Body of pancreas (tissue), 4 donors: Measurements from ENCODE around the gene PACSIN2. TPM values are rescaled to one million over a fixed set of nuclear protein-coding genes. Genes with fewer than 3 reads are reported as not detected.

Source experiments
- ATAC-seq: fragments of 150-250 bp; one replicate; pipeline ENCODE4 v1.9.1; 2016
- DNase-seq, 4 donors: peaks; one replicate each; pipeline ENCODE4 v3.0.0-alpha.2; 2019
- H3K27ac ChIP-seq, 4 donors: fragments of 200-600 bp; sonication (generic); 1 replicate in 3 of 4; 2 replicates in 1 of 4; pipeline versions ENCODE4 v1.5.1 to v1.6.1; 2016 to 2019; ENCODE audit warnings: mild to moderate bottlenecking in 1 of 4, mixed read lengths in 1 of 4, moderate library complexity in 1 of 4
- H3K27me3 ChIP-seq, 2 donors: fragments of 200-600 bp; sonication (generic); one replicate each; pipeline ENCODE4 v1.6.0; 2016; ENCODE audit warnings: mild to moderate bottlenecking in 1 of 2
- H3K36me3 ChIP-seq, 2 donors: fragments of 200-600 bp; sonication (generic); replicated peaks in 1 of 2; 2 replicates each; pipeline ENCODE4 v1.5.1; 2016; ENCODE audit warnings: low read depth in 2 of 2; ENCODE audit not compliant: insufficient read depth in 1 of 2
- H3K4me1 ChIP-seq: fragments of 200-600 bp; sonication (generic); one replicate; pipeline ENCODE4 v1.6.0; 2016
- H3K4me3 ChIP-seq, 2 donors: fragments of 200-600 bp; sonication (generic); 1 replicate in 1 of 2; 2 replicates in 1 of 2; pipeline ENCODE4 v1.5.1; 2016 to 2019
- H3K9me3 ChIP-seq, 3 donors: fragments of 200-600 bp; sonication (generic); 1 replicate in 2 of 3; 2 replicates in 1 of 3; pipeline ENCODE4 v1.5.1; 2016
- CTCF ChIP-seq, 7 experiments: fragments of 450-650 bp in 4 of 7; fragments of 200-600 bp in 3 of 7; sonication (generic) in 3 of 7; IDR thresholded peaks; one replicate each; pipeline ENCODE4 v1.5.1; 2016 to 2019; ENCODE audit warnings: antibody characterized with exemption in 7 of 7
- POLR2A ChIP-seq, 3 donors: fragments of 450-650 bp; IDR thresholded peaks; one replicate each; pipeline ENCODE4 v1.6.1; 2016; ENCODE audit warnings: antibody characterized with exemption in 3 of 3, mild to moderate bottlenecking in 2 of 3
- WGBS, 2 donors: methylation state at CpG; one replicate each; pipeline ENCODE4 v1.1.5; 2017; 5-methylcytosine and 5-hydroxymethylcytosine counted together
- intact Hi-C: fragments of 100-400 bp; cut with DNase I; formaldehyde crosslinking; loops from one replicate; pipeline ENCODE4 v1.15.1; 2023
- total RNA-seq, 2 donors: library from RNA; depleted of rRNA; stranded (reverse); fragments of >200 nt; gene quantifications; one replicate each; pipeline ENCODE4 v1.1.0, GENCODE V29; 2016

Gene PACSIN2
- total RNA-seq, 2 donors from 2014 or later: 117 to 118 TPM

- ATAC-seq: no peak
- 93 to 95% methylated on average over 15 of the region's 15 CpGs for WGBS, 2 donors
Measured at GRCh38 chr22:43038325-43038724, 23.4 kb upstream of the PACSIN2 start.

DNA sequence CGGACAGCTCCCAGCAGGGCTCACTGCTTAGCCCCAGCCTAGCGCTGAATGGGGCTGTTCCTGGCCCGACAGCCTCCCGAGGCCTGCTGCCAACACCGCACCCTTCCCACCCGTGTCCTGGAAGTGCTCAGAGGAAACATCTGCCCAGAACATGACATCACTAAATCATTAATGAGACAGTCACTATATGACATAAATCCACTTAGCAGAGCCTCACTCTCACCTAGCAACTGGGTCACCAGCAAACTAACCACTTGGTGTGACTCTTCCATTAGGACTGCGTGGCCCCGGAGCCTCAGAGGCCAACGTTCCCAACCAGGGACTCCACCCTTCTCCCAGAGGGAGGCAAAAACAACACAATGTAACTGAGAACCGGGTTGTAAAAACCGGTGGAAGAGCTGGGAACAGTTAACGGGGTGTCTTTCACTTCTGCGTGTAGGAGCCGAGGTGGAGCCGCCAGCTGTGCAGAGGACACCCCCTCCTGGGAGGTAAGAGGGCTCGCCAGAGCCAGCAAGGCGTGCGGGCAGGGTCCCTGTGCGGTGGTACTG, 21.4 kb upstream of the PACSIN2 start:
- ATAC-seq: peak; percentile 45
- no peak overlapping the region for H3K27ac ChIP-seq
- no peak overlapping the region for H3K4me3 ChIP-seq
- peak in 3 of 4 donors; percentile 33 to 53 (median 38) for DNase-seq
- TF ChIP-seq CTCF (IDR thresholded peaks at IDR 0.05) (no peak), POLR2A (IDR thresholded peaks at IDR 0.05) (no peak)
- H3K9me3 ChIP-seq: no peaks in the 10 kb centered on the region
- WGBS, 2 donors: 73 to 81% methylated on average over 12 to 19 of the region's 19 CpGs
- no peaks in the 10 kb centered on the region for H3K27me3 ChIP-seq
- intact Hi-C loops: no loop called here
- H3K4me1 ChIP-seq: peaks cover 10% of the 10 kb centered on the region
- H3K36me3 ChIP-seq: no peaks in the 10 kb centered on the region

More at GRCh38 chr22:43038325-43038724, 23.4 kb upstream of the PACSIN2 start:
- Histone ChIP-seq H3K4me3 (no peak overlapping the region), H3K9me3 (no peaks in the 10 kb centered on the region), H3K27ac (no peak overlapping the region), H3K27me3 (no peaks in the 10 kb centered on the region), H3K4me1 (peaks cover 24% of the 10 kb centered on the region), H3K36me3 (no peaks in the 10 kb centered on the region)
- intact Hi-C loops: no loop called here
- TF ChIP-seq CTCF (IDR thresholded peaks at IDR 0.05) (no peak), POLR2A (IDR thresholded peaks at IDR 0.05) (no peak)
- no peak for DNase-seq

GRCh38 chr22:43035250-43035649, 20.3 kb upstream of the PACSIN2 start:
- H3K27me3 ChIP-seq: no peaks in the 10 kb centered on the region
- H3K4me1 ChIP-seq: peaks cover 8% of the 10 kb centered on the region
- H3K4me3 ChIP-seq: no peak overlapping the region
- no peak for DNase-seq
- 84 to 89% methylated on average over 6 to 7 of the region's 9 CpGs for WGBS, 2 donors
- no peaks in the 10 kb centered on the region for H3K36me3 ChIP-seq
- no peaks in the 10 kb centered on the region for H3K9me3 ChIP-seq
- no peak overlapping the region for H3K27ac ChIP-seq
- TF ChIP-seq CTCF (IDR thresholded peaks at IDR 0.05): no peak
- intact Hi-C loops: no loop called here
- ATAC-seq: no peak

DNA sequence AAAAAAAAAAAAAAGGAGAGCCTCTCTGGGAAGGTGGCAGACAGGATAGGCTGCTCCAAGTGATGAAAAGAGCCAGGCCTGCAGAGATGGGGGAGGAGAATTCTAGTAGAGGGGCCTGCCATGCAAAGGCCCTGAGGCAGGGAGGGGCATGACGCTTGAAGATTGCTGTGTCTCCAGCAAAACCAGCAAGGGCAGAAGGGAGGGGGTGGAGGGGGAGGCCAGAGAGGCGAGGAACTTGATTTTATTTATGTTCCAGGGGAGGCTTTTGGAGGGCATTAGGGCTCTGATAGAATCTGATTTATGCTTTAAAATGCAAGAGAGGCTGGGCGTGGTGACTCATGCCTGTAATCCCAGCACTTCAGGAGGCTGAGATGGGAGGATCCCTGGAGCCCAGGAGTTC, 16.7 kb upstream of the PACSIN2 start:
- no peak for DNase-seq
- no peak for ATAC-seq
- WGBS, 2 donors: 59 to 96% methylated on average over 3 of the region's 3 CpGs
- intact Hi-C loops: no loop called here
- no peaks in the 10 kb centered on the region for H3K36me3 ChIP-seq
- H3K27me3 ChIP-seq: no peaks in the 10 kb centered on the region
- no peak for TF ChIP-seq CTCF (IDR thresholded peaks at IDR 0.05)
- TF ChIP-seq POLR2A (IDR thresholded peaks at IDR 0.05): no peak
- peaks cover 8% of the 10 kb centered on the region for H3K4me1 ChIP-seq
- H3K9me3 ChIP-seq: no peaks in the 10 kb centered on the region
- H3K27ac ChIP-seq: no peak overlapping the region
- H3K4me3 ChIP-seq: no peak overlapping the region

DNA sequence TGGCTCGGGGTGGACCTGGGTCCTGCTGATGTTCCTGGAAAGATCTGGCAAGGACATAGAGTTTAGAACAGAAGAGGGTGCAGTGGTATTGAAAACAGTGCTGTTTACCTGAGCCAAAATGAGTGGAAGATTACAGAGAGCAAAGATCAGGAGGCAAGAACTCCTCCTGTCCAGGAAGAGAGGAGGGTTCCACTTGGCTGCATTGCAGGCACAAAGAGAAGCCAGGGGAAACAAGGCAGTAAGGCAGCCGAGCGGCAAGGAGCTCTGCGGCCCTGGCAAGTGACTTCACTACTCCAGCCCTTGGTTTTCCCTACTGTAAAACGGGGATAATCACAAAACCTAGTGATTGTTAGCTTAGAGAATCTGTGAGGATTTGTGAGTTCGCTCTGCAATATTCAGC, 3.7 kb upstream of the PACSIN2 start:
- TF ChIP-seq POLR2A (IDR thresholded peaks at IDR 0.05) (no peak), CTCF (IDR thresholded peaks at IDR 0.05) (no peak)
- Histone ChIP-seq H3K27me3 (no peaks in the 10 kb centered on the region), H3K36me3 (no peaks in the 10 kb centered on the region), H3K9me3 (no peaks in the 10 kb centered on the region), H3K4me1 (peaks cover 22% of the 10 kb centered on the region), H3K27ac (peak overlapping the region in 1 of 4 donors; percentile 35), H3K4me3 (no peak overlapping the region)
- intact Hi-C loops: no loop called here
- ATAC-seq (no peak), DNase-seq (peak in 1 of 4 donors; percentile 39)
- 52 to 81% methylated on average over 6 of the region's 6 CpGs for WGBS, 2 donors
